Measurements from ENCODE around the gene ARHGAP42. TPM values are rescaled to one million over a fixed set of nuclear protein-coding genes. Genes with fewer than 3 reads are reported as not detected.

The ARHGAP42 gene
- total RNA-seq, 1 experiment from 2014 or later = 39.1 TPM

GRCh38 chr11:100928426-100928825 is 241.3 kb downstream of the ARHGAP42 start:
- Histone ChIP-seq H2BK12ac (ENCODE audit: insufficient read length, low read depth, low read length) (no peak overlapping the region), H3K18ac (ENCODE audit: insufficient read length, low read depth, low read length) (no peak overlapping the region), H3K9me3 (ENCODE audit: control insufficient read depth, low read depth, low read length) (no peaks in the 10 kb centered on the region), H4K20me1 (ENCODE audit: control insufficient read depth, insufficient read depth, insufficient read length) (no peaks in the 10 kb centered on the region), H3K79me2 (ENCODE audit: insufficient read depth, low read length) (no peaks in the 10 kb centered on the region), H4K5ac (ENCODE audit: insufficient read length, low read depth, low read length) (no peak overlapping the region), H3K23me2 (ENCODE audit: insufficient read length, low read depth, low read length, poor library complexity, severe bottlenecking) (no peaks in the 10 kb centered on the region), H3T11ph (ENCODE audit: low read length) (no peak overlapping the region), H3K56ac (ENCODE audit: insufficient read length, low read depth, low read length) (no peak overlapping the region), H2AK5ac (ENCODE audit: insufficient read length, low read length) (no peak overlapping the region), H3K9ac (ENCODE audit: extremely low read depth, insufficient read length, low read length) (no peak overlapping the region), H3K27ac (ENCODE audit: insufficient read length, low read depth, low read length) (no peak overlapping the region), H2BK20ac (ENCODE audit: low read depth, low read length, poor library complexity, severe bottlenecking) (no peak overlapping the region), H2AFZ (ENCODE audit: low read length) (no peak overlapping the region), H3K4me2 (ENCODE audit: insufficient read depth, insufficient read length, low read length) (no peak overlapping the region), H3K27me3 (ENCODE audit: insufficient read depth, low read length) (no peaks in the 10 kb centered on the region), H3K4me1 (ENCODE audit: insufficient read depth, low read length) (no peaks in the 10 kb centered on the region), H3K23ac (ENCODE audit: insufficient read length, low read depth, low read length) (no peak overlapping the region), H3K79me1 (ENCODE audit: insufficient read depth, low read depth, low read length, poor library complexity, severe bottlenecking) (no peaks in the 10 kb centered on the region), H2BK15ac (ENCODE audit: low read depth, low read length) (no peak overlapping the region), H2BK5ac (ENCODE audit: insufficient read length, low read length) (no peak overlapping the region), H3K14ac (ENCODE audit: insufficient read depth, low read length) (no peak overlapping the region), H4K8ac (replicated peaks; ENCODE audit: insufficient read length, low read depth, low read length) (no peak overlapping the region), H2BK120ac (ENCODE audit: low read depth, low read length, poor library complexity, severe bottlenecking) (no peak overlapping the region), H4K91ac (ENCODE audit: insufficient read length, low read depth, low read length) (no peak overlapping the region), H3K4ac (ENCODE audit: low read depth, low read length) (no peak overlapping the region)
- H3K27ac Mint-ChIP-seq = peak overlapping the region in 1 of 3 experiments; percentile 79; a peak in 2 of 7 replicates
- no peak overlapping the region for H3K4me3 Mint-ChIP-seq
- H3K4me1 Mint-ChIP-seq = peaks cover 15% of the 10 kb centered on the region in 2 experiments
- no peak for TF ChIP-seq CTCF (conservative IDR thresholded peaks at IDR 0.05)
- no peaks in the 10 kb centered on the region for H3K27me3 Mint-ChIP-seq (ENCODE audit: low read depth)
- WGBS (ENCODE audit: extremely low coverage, insufficient read length, low lambda C conversion rate) = no CpG with 5 or more reads among the region's 2 CpGs
- no peaks in the 10 kb centered on the region for H3K9me3 Mint-ChIP-seq
- no peaks in the 10 kb centered on the region for H3K36me3 Mint-ChIP-seq (ENCODE audit: insufficient read depth in 1 of 3, low read depth in 3 of 3)
- DNase-seq = no peak

All from H9 (cell line).